RWPE2 (cell line): ENCODE results near the gene SYT8.

Source experiments
- ATAC-seq: fragments of 200-7000 bp; cut with Tn5 transposase; 3 replicates; pipeline ENCODE4 v1.9.1; 2021; ENCODE audit warnings: low read depth
- DNase-seq: peaks from one replicate; pipeline ENCODE4 v3.0.0-alpha.2; 2020; ENCODE audit warnings: low spot score
- H3K27ac ChIP-seq: fragments of 450-650 bp; 2 replicates; pipeline ENCODE4 v1.5.1; 2017; ENCODE audit warnings: mild to moderate bottlenecking; ENCODE audit not compliant: poor library complexity, severe bottlenecking
- H3K27me3 ChIP-seq: fragments of 250-450 bp; sonication (Bioruptor Pico); 2 replicates; pipeline ENCODE4 v1.5.1; 2021; ENCODE audit warnings: mild to moderate bottlenecking, moderate library complexity; ENCODE audit not compliant: insufficient read depth, poor library complexity, severe bottlenecking
- H3K36me3 ChIP-seq: fragments of 250-450 bp; sonication (Bioruptor Pico); 2 replicates; pipeline ENCODE4 v1.5.1; 2020; ENCODE audit warnings: low read depth, mild to moderate bottlenecking, moderate library complexity
- H3K4me1 ChIP-seq: fragments of 250-450 bp; sonication (Bioruptor Pico); 2 replicates; pipeline ENCODE4 v1.5.1; 2021; ENCODE audit warnings: mild to moderate bottlenecking, moderate library complexity; ENCODE audit not compliant: insufficient read depth, poor library complexity, severe bottlenecking
- H3K4me3 ChIP-seq: fragments of 250-450 bp; sonication (Bioruptor Pico); 2 replicates; pipeline ENCODE4 v1.5.1; 2021; ENCODE audit warnings: mild to moderate bottlenecking, moderate library complexity; ENCODE audit not compliant: severe bottlenecking
- H3K9me3 ChIP-seq: fragments of 250-450 bp; sonication (Bioruptor Pico); 2 replicates; pipeline ENCODE4 v1.5.1; 2021; ENCODE audit warnings: mild to moderate bottlenecking, moderate library complexity; ENCODE audit not compliant: severe bottlenecking
- TF ChIP-seq, protein P1 (sequence below): fragments of 450-650 bp; IDR thresholded peaks from one replicate; pipeline ENCODE4 v1.5.1; 2017; ENCODE audit warnings: mild to moderate bottlenecking, moderate library complexity; ENCODE audit not compliant: poor library complexity, severe bottlenecking

SYT8 gene

GRCh38 chr11:1826552-1827094, 8.2 kb upstream of the SYT8 start:
- Histone ChIP-seq H3K4me3 (no peak overlapping the region), H3K4me1 (peaks cover 51% of the 10 kb centered on the region), H3K9me3 (no peaks in the 10 kb centered on the region), H3K27me3 (no peaks in the 10 kb centered on the region), H3K36me3 (no peaks in the 10 kb centered on the region), H3K27ac (peak overlapping the region; percentile 96)
- no peak for DNase-seq
- no peak for ATAC-seq
- TF ChIP-seq, protein P1, sequence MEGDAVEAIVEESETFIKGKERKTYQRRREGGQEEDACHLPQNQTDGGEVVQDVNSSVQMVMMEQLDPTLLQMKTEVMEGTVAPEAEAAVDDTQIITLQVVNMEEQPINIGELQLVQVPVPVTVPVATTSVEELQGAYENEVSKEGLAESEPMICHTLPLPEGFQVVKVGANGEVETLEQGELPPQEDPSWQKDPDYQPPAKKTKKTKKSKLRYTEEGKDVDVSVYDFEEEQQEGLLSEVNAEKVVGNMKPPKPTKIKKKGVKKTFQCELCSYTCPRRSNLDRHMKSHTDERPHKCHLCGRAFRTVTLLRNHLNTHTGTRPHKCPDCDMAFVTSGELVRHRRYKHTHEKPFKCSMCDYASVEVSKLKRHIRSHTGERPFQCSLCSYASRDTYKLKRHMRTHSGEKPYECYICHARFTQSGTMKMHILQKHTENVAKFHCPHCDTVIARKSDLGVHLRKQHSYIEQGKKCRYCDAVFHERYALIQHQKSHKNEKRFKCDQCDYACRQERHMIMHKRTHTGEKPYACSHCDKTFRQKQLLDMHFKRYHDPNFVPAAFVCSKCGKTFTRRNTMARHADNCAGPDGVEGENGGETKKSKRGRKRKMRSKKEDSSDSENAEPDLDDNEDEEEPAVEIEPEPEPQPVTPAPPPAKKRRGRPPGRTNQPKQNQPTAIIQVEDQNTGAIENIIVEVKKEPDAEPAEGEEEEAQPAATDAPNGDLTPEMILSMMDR, result no peak

DNA sequence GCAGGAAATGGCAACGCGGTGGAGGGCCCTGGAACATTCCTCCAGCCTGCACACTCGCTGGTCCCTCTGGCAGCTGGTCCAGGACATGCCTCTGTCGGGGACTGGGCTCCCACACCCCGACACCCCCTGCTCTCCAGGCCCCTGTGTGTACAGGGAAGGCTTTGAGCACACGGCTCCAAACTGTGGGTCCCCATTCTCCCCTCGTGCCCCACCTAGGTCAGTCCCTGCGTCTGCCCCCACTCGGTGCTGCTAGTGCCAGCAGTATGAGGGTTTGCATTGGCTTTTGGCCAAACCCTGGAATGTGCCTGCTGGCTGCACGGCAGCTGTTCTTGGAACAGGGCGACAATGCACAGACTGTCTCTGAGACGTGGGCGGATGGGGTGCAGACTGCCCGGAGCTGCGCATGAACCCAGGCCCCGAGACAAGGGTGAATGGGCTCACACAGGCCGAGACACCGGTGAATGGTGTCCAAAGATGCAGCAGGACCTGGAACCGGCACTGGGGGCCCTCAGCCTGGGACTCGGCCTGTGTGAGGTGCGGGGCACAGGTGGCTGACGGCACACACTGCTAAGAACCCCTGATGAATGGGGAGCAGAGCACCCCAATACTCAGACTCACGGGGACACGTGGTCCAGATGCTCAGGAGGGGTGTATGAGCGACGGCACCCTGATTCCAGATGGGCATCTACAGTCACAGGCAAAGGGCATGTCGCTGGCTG, 7.5 kb upstream of the SYT8 start:
- Histone ChIP-seq H3K36me3 (no peaks in the 10 kb centered on the region), H3K9me3 (no peaks in the 10 kb centered on the region), H3K27ac (peak overlapping the region; percentile 96), H3K4me3 (no peak overlapping the region), H3K27me3 (no peaks in the 10 kb centered on the region), H3K4me1 (peaks cover 51% of the 10 kb centered on the region)
- DNase-seq (peak; percentile 86), ATAC-seq (peak; percentile 34)
- TF ChIP-seq, protein P1, result no peak

DNA sequence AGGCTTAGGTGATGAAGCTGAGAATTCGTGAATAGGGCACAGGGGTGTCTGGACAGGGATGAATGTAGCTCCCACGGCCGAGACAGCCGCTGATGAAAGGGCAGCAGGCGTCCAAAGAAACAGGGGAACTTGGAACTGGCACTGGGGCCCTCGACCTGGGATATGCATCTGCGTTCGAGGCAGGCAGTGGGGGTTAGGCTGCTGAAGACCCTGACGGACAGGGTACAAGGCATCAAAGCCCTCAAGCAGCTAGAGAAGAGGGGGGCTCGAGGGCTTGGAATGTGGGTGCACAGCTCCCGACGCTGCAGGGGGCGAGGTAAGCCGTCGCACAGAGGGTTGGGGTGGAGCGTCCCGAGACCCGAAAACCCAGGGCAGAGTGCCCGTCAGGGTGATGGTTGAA, 6.9 kb upstream of the SYT8 start:
- Histone ChIP-seq H3K9me3 (no peaks in the 10 kb centered on the region), H3K4me3 (no peak overlapping the region), H3K27ac (peak overlapping the region; percentile 96), H3K27me3 (no peaks in the 10 kb centered on the region), H3K4me1 (peaks cover 54% of the 10 kb centered on the region), H3K36me3 (no peaks in the 10 kb centered on the region)
- TF ChIP-seq, protein P1, result no peak
- DNase-seq (no peak), ATAC-seq (no peak)

DNA sequence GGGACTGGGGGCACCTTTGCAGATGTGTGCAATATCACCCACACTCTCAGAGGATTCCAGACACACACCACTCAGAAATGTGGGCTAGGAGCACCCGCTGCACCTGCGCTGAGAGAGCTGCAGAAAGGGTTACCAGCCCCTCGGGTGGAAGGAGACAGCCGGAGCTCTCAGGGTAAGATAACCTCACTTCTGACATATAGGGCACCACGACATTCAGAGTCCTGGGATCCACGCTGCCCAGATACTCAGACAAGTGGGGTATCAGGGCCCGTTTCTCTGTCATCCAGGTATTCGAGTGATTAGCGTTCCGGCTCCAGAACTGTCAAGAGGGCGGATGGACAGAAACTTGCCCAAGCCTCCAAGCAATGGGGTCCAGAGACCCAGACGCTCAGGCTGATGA, 6.2 kb upstream of the SYT8 start:
- Histone ChIP-seq H3K36me3 (no peaks in the 10 kb centered on the region), H3K27ac (peak overlapping the region; percentile 96), H3K4me3 (no peak overlapping the region), H3K4me1 (peaks cover 57% of the 10 kb centered on the region), H3K27me3 (no peaks in the 10 kb centered on the region), H3K9me3 (no peaks in the 10 kb centered on the region)
- no peak for DNase-seq
- no peak for ATAC-seq
- TF ChIP-seq, protein P1, result no peak
